Progenitor cell of endocrine pancreas (in vitro differentiated cells): ENCODE results near the gene WBP2NL. TPM values are rescaled to one million over a fixed set of nuclear protein-coding genes. Genes with fewer than 3 reads are reported as not detected.
A peak's percentile ranks its signal among the peaks of the same experiment; 100 is the strongest.
"Not testable (repeated sequence)": the region's sequence is repeated elsewhere in the genome, so short reads cannot be mapped to it uniquely, and the experiment has no call there.

Experiments
- DNase-seq: peaks from one replicate; pipeline ENCODE4 v3.0.0; 2021; ENCODE audit warnings: low spot score; ENCODE audit not compliant: unreplicated experiment
- H3K27ac Mint-ChIP-seq: 2 replicates; pipeline ENCODE4 v1.8.0; 2021; ENCODE audit warnings: mild to moderate bottlenecking, moderate library complexity, mixed read lengths
- H3K27me3 Mint-ChIP-seq: 2 replicates; pipeline ENCODE4 v1.8.0; 2021; ENCODE audit warnings: mixed read lengths
- H3K36me3 Mint-ChIP-seq: 2 replicates; pipeline ENCODE4 v1.8.0; 2022; ENCODE audit warnings: mixed read lengths; ENCODE audit not compliant: insufficient read depth
- H3K4me1 Mint-ChIP-seq: 2 replicates; pipeline ENCODE4 v1.8.0; 2021; ENCODE audit warnings: low read depth, mixed read lengths
- H3K4me3 Mint-ChIP-seq: 2 replicates; pipeline ENCODE4 v1.8.0; 2021; ENCODE audit warnings: low read depth, mild to moderate bottlenecking, moderate library complexity, mixed read lengths
- H3K9me3 Mint-ChIP-seq: 2 replicates; pipeline ENCODE4 v1.8.0; 2021; ENCODE audit warnings: low read depth, mixed read lengths
- long read RNA-seq: library from polyadenylated mRNA; unstranded; transcript quantifications from one replicate; pipeline ENCODE4 v2.0.0, GENCODE V29; 2020
- total RNA-seq: library from RNA; stranded (reverse); gene quantifications from 2 replicates; pipeline ENCODE4 v1.2.1, GENCODE V29; 2021
- TF ChIP-seq, protein P1 (sequence below): fragments of 200-600 bp; sonication (generic); IDR thresholded peaks from one replicate; pipeline ENCODE4 v1.5.0; 2021; ENCODE audit warnings: antibody characterized with exemption, mild to moderate bottlenecking; ENCODE audit not compliant: unreplicated experiment

The WBP2NL gene
- not detected in 2 replicates for total RNA-seq
- long read RNA-seq = 0 reads

- Mint-ChIP-seq H3K27me3 (peaks cover 19% of the 10 kb centered on the region), H3K9me3 (no peaks in the 10 kb centered on the region), H3K27ac (peak within 1 kb of the TSS; percentile 33), H3K4me1 (no peaks in the 10 kb centered on the region), H3K4me3 (no peak within 1 kb of the TSS), H3K36me3 (peaks cover 4% of the 10 kb centered on the region)
- DNase-seq = no peak
- TF ChIP-seq, protein P1, sequence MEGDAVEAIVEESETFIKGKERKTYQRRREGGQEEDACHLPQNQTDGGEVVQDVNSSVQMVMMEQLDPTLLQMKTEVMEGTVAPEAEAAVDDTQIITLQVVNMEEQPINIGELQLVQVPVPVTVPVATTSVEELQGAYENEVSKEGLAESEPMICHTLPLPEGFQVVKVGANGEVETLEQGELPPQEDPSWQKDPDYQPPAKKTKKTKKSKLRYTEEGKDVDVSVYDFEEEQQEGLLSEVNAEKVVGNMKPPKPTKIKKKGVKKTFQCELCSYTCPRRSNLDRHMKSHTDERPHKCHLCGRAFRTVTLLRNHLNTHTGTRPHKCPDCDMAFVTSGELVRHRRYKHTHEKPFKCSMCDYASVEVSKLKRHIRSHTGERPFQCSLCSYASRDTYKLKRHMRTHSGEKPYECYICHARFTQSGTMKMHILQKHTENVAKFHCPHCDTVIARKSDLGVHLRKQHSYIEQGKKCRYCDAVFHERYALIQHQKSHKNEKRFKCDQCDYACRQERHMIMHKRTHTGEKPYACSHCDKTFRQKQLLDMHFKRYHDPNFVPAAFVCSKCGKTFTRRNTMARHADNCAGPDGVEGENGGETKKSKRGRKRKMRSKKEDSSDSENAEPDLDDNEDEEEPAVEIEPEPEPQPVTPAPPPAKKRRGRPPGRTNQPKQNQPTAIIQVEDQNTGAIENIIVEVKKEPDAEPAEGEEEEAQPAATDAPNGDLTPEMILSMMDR = no peak
Measured at GRCh38 chr22:41998361-41999261, at the start of gene WBP2NL. Gene WBP2NL, plus strand, starts transcription at chr22:41998788. Its CDS starts 31 bp downstream, at chr22:41998819.

GRCh38 chr22:41948928-41949296, 49.7 kb upstream of the WBP2NL start:
- not testable (repeated sequence) for H3K9me3 Mint-ChIP-seq, DNase-seq, H3K27ac Mint-ChIP-seq, H3K27me3 Mint-ChIP-seq, H3K36me3 Mint-ChIP-seq, H3K4me3 Mint-ChIP-seq
- H3K4me1 Mint-ChIP-seq = peaks cover 11% of the 10 kb centered on the region

- peaks cover 11% of the 10 kb centered on the region for H3K4me1 Mint-ChIP-seq
- TF ChIP-seq, protein P1 = no peak
- no peak overlapping the region for H3K27ac Mint-ChIP-seq
- no peak for DNase-seq
- H3K27me3 Mint-ChIP-seq = no peaks in the 10 kb centered on the region
- H3K4me3 Mint-ChIP-seq = no peak overlapping the region
- peaks cover 1% of the 10 kb centered on the region for H3K36me3 Mint-ChIP-seq
- no peaks in the 10 kb centered on the region for H3K9me3 Mint-ChIP-seq
Measured at GRCh38 chr22:41949297-41949965, 49.2 kb upstream of the WBP2NL start.

GRCh38 chr22:41951898-41952474, 46.6 kb upstream of the WBP2NL start, which contains the start of gene SMIM45:
Gene SMIM45, plus strand, starts transcription at chr22:41952150.
- Mint-ChIP-seq H3K36me3 (no peaks in the 10 kb centered on the region), H3K27ac (peak within 1 kb of the TSS; percentile 74), H3K9me3 (no peaks in the 10 kb centered on the region), H3K4me1 (peaks cover 6% of the 10 kb centered on the region), H3K27me3 (no peaks in the 10 kb centered on the region), H3K4me3 (no peak within 1 kb of the TSS)
- TF ChIP-seq, protein P1 = no peak
- DNase-seq = no peak

- no peaks in the 10 kb centered on the region for H3K9me3 Mint-ChIP-seq
- no peaks in the 10 kb centered on the region for H3K36me3 Mint-ChIP-seq
- H3K4me1 Mint-ChIP-seq = peaks cover 4% of the 10 kb centered on the region
- H3K27ac Mint-ChIP-seq = no peak overlapping the region
- H3K27me3 Mint-ChIP-seq = peaks cover 3% of the 10 kb centered on the region
- TF ChIP-seq, protein P1 = no peak
- DNase-seq = no peak
- H3K4me3 Mint-ChIP-seq = no peak overlapping the region
Measured at GRCh38 chr22:41952713-41953112, 45.9 kb upstream of the WBP2NL start.
